PFSK-1 (cell line): ENCODE data around the gene HES5.
A peak's percentile ranks its signal among the peaks of the same experiment; 100 is the strongest.

Experiments used
- FOXP2 ChIP-seq: optimal IDR thresholded peaks from 2 replicates; pipeline ENCODE3; 2011; ENCODE audit warnings: borderline replicate concordance, control low read depth, inconsistent platforms; ENCODE audit not compliant: insufficient read depth; ENCODE audit errors: extremely low read length, extremely low read depth
- POLR2AphosphoS5 ChIP-seq: IDR thresholded peaks from 2 replicates; pipeline ENCODE4 v1.6.1; 2012; ENCODE audit warnings: low read depth, mild to moderate bottlenecking, control low read depth, low read length, moderate library complexity
- REST ChIP-seq, 2 experiments: IDR thresholded peaks; 2 replicates each; pipeline versions ENCODE4 v1.6.1 to v1.8.0; 2011 to 2012; ENCODE audit warnings: low read depth in 2 of 2, low read length in 2 of 2, control low read depth in 1 of 2, inconsistent platforms in 1 of 2, mild to moderate bottlenecking in 1 of 2, moderate library complexity in 1 of 2; ENCODE audit not compliant: insufficient read depth in 1 of 2
- SIN3A ChIP-seq: IDR thresholded peaks from 2 replicates; pipeline ENCODE4 v1.6.1; 2012; ENCODE audit warnings: mild to moderate bottlenecking, low read length, moderate library complexity, borderline replicate concordance; ENCODE audit not compliant: insufficient read depth
- TAF1 ChIP-seq: IDR thresholded peaks from 2 replicates; pipeline ENCODE4 v1.6.1; 2012; ENCODE audit warnings: low read length, control low read depth, borderline replicate concordance; ENCODE audit not compliant: insufficient read depth

The HES5 gene

GRCh38 chr1:2558420-2558819, 28.4 kb upstream of the HES5 start:
- TF ChIP-seq TAF1, result no peak
- no peak for TF ChIP-seq POLR2AphosphoS5
- TF ChIP-seq REST (IDR thresholded peaks at IDR 0.05; ENCODE audit: insufficient read depth in 1 of 2, low read depth in 2 of 2, low read length in 2 of 2), result no peak
- no peak for TF ChIP-seq FOXP2
- TF ChIP-seq SIN3A, result no peak

GRCh38 chr1:2557482-2558400, 27.7 kb upstream of the HES5 start:
- no peak for TF ChIP-seq POLR2AphosphoS5

- TF ChIP-seq FOXP2 (no peak), POLR2AphosphoS5 (no peak), SIN3A (no peak), TAF1 (no peak), REST (IDR thresholded peaks at IDR 0.05; ENCODE audit: insufficient read depth in 1 of 2, low read depth in 2 of 2, low read length in 2 of 2) (no peak)
These were observed 26.8 kb upstream of the HES5 start for GRCh38 chr1:2556678-2557481.

- TF ChIP-seq REST (IDR thresholded peaks at IDR 0.05; ENCODE audit: insufficient read depth in 1 of 2, low read depth in 2 of 2, low read length in 2 of 2) (peak; percentile 47 to 50; a peak in 2 of 4 replicates), SIN3A (no peak)
These were observed 26.2 kb upstream of the HES5 start, which contains the start of gene TNFRSF14 for GRCh38 chr1:2556277-2556677. TSS of gene TNFRSF14 (plus strand) at chr1:2556371. CDS start at chr1:2556665, 294 bp downstream.

- TF ChIP-seq REST (IDR thresholded peaks at IDR 0.05; ENCODE audit: insufficient read depth in 1 of 2, low read depth in 2 of 2, low read length in 2 of 2), result no peak
- TF ChIP-seq TAF1, result no peak
- no peak for TF ChIP-seq POLR2AphosphoS5
- no peak for TF ChIP-seq FOXP2
- no peak for TF ChIP-seq SIN3A
These were observed 25.7 kb upstream of the HES5 start for GRCh38 chr1:2555634-2556276.
